ENCODE data around the gene CTIF. TPM values are rescaled to one million over a fixed set of nuclear protein-coding genes. Genes with fewer than 3 reads are reported as not detected.

The CTIF gene
- polyA plus RNA-seq, 1 experiment = 40.2 TPM

DNA sequence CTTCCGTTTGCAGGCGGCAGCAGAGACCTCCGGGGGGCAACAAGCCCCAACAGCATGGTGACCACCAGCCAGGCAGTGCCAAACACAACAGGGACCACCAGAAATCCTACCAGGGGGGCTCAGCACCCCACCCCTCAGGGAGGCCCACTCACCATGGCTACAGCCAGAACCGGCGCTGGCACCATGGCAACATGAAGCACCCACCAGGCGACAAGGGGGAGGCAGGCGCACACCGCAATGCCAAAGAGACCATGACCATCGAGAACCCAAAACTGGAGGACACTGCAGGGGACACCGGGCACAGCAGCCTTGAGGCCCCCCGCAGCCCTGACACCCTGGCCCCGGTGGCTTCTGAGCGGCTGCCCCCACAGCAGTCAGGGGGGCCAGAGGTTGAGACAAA lies 219.1 kb downstream of the CTIF start:
- POLR2A ChIA-PET = no interaction called here
- Histone ChIP-seq H3K9me3 (ENCODE audit: control insufficient read depth, insufficient read depth, low read length) (no peaks in the 10 kb centered on the region), H3K27ac (ENCODE audit: low read depth, low read length) (no peak overlapping the region), H3K4me3 (ENCODE audit: low read depth, low read length) (no peak overlapping the region), H3K27me3 (ENCODE audit: control insufficient read depth, insufficient read depth, low read length) (no peaks in the 10 kb centered on the region)
- CTCF ChIA-PET = no interaction called here
- no peak for DNase-seq (ENCODE audit: low read depth, low spot score)
- TF ChIP-seq, protein P1, sequence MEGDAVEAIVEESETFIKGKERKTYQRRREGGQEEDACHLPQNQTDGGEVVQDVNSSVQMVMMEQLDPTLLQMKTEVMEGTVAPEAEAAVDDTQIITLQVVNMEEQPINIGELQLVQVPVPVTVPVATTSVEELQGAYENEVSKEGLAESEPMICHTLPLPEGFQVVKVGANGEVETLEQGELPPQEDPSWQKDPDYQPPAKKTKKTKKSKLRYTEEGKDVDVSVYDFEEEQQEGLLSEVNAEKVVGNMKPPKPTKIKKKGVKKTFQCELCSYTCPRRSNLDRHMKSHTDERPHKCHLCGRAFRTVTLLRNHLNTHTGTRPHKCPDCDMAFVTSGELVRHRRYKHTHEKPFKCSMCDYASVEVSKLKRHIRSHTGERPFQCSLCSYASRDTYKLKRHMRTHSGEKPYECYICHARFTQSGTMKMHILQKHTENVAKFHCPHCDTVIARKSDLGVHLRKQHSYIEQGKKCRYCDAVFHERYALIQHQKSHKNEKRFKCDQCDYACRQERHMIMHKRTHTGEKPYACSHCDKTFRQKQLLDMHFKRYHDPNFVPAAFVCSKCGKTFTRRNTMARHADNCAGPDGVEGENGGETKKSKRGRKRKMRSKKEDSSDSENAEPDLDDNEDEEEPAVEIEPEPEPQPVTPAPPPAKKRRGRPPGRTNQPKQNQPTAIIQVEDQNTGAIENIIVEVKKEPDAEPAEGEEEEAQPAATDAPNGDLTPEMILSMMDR (IDR thresholded peaks at IDR 0.05; ENCODE audit: low read depth, low read length) = no peak

DNA sequence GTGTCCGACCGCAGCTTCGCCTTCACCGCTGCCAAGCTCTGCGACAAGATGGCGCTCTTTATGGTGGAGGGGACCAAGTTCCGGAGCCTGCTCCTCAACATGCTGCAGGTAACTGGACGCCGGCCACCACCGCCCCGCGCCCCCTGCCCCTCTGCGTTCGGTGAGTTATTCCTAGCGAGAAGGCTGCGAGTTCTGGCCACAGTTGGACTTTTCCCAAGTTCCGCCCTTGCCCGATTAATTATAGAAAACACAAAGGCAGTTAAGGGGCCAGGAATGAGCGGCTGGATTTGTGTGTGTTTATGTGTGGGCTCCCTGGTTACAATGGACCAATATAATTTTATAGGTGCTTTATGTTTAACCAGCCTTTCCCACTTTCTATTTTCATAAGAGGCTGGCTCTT lies 222.8 kb downstream of the CTIF start:
- CTCF ChIA-PET = no interaction called here
- Histone ChIP-seq H3K4me3 (ENCODE audit: low read depth, low read length) (no peak overlapping the region), H3K27ac (ENCODE audit: low read depth, low read length) (no peak overlapping the region), H3K27me3 (ENCODE audit: control insufficient read depth, insufficient read depth, low read length) (no peaks in the 10 kb centered on the region), H3K9me3 (ENCODE audit: control insufficient read depth, insufficient read depth, low read length) (no peaks in the 10 kb centered on the region)
- TF ChIP-seq, protein P1 (IDR thresholded peaks at IDR 0.05; ENCODE audit: low read depth, low read length) = no peak
- no peak for DNase-seq (ENCODE audit: low read depth, low spot score)
- POLR2A ChIA-PET = no interaction called here

DNA sequence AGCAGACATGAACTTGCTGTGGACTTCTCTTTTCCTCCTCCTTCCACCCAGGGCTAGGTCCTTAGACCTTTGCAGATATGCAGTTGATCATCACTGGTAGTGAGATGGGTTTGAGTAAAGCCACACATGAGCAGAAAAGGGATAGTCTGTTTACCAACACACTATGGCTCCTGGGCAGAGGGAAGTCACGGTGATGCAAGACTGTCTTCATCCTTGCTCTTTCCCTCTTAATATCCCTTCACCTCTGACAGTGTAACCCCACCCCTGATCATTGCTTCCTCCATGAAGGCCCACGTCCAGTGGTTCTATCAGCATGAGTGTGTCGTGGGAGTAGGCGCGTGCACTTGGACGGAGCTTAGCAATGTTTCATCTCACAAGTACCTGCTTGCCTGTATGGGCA lies 223.2 kb downstream of the CTIF start:
- no peaks in the 10 kb centered on the region for H3K9me3 ChIP-seq (ENCODE audit: control insufficient read depth, insufficient read depth, low read length)
- TF ChIP-seq, protein P1 (IDR thresholded peaks at IDR 0.05; ENCODE audit: low read depth, low read length) = no peak
- ChIA-PET POLR2A (interaction anchor here (0.7 kb wide), 1 partner anchor 447 kb away, joined by 3 read pairs; no protein-coding TSS in a partner anchor), CTCF (no interaction called here)
- H3K27ac ChIP-seq (ENCODE audit: low read depth, low read length) = no peak overlapping the region
- H3K4me3 ChIP-seq (ENCODE audit: low read depth, low read length) = no peak overlapping the region
- DNase-seq (ENCODE audit: low read depth, low spot score) = no peak
- H3K27me3 ChIP-seq (ENCODE audit: control insufficient read depth, insufficient read depth, low read length) = no peaks in the 10 kb centered on the region

DNA sequence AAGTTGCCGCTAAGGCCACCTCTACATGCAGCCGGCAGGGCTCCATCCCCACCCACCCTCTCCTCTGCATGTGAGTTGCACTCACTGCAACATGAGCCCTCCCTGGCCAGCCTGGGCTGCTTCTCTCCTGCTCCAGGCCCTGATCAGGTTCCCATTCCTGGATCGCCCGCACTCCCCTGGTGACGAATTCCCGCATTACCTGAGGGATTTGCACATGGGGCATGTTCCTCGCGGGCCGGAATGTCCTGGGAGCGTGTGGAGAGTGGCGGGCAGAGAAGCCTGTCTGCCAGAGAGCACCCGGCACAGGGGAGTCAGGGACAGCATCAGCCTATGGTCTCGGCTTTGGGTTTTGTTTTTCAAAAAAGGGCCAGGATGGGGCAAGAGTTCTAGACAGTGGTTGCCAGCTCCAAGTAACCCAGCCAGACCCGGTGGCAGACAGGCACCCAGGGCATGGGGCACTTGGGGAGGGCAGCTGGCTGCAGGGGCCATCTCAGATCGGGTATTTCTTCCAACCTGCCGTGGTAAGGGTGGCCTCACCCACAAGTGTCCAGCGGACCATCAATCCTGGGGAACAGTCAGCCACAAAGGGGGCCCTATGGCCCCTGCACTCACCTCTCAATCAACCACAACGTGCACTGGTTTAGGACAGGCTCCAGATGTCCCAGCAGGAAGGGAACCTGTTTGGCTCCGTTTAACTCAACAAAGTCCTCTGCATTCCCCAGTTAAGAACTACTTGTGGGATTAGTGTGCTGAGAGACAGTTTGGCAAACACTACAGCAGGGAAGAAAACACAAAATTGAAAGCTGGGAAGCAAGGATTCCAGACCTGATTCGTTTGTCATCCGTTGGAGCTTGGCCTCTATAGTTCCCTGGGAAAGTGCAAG lies 224.2 kb downstream of the CTIF start:
- Histone ChIP-seq H3K4me3 (ENCODE audit: low read depth, low read length) (no peak overlapping the region), H3K9me3 (ENCODE audit: control insufficient read depth, insufficient read depth, low read length) (no peaks in the 10 kb centered on the region), H3K27ac (ENCODE audit: low read depth, low read length) (no peak overlapping the region), H3K27me3 (ENCODE audit: control insufficient read depth, insufficient read depth, low read length) (no peaks in the 10 kb centered on the region)
- TF ChIP-seq, protein P1 (IDR thresholded peaks at IDR 0.05; ENCODE audit: low read depth, low read length) = no peak
- DNase-seq (ENCODE audit: low read depth, low spot score) = no peak
- CTCF ChIA-PET = no interaction called here
- POLR2A ChIA-PET = interaction anchor here (0.7 kb wide), 1 partner anchor 446 kb away, joined by 3 read pairs; no protein-coding TSS in a partner anchor

DNA sequence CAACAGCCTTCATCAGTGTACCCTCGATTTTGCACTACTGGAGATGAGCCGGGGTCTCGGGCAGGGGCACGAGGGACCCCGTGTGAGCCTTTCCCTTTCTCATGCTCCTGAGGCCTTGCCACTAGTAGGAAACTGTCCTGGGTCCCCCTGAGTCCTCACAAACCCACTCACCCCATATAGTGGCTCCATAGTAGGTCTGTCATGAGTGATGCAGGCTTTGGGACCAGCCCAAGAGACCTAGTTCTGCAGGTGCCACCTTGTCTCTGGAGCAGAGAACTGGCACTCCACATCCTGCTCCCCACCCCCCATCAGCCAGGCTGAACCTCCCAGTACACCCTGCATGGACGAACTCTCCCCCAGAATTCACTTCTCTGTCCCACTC lies 224.9 kb downstream of the CTIF start:
- Histone ChIP-seq H3K9me3 (ENCODE audit: control insufficient read depth, insufficient read depth, low read length) (no peaks in the 10 kb centered on the region), H3K27ac (ENCODE audit: low read depth, low read length) (no peak overlapping the region), H3K4me3 (ENCODE audit: low read depth, low read length) (no peak overlapping the region), H3K27me3 (ENCODE audit: control insufficient read depth, insufficient read depth, low read length) (no peaks in the 10 kb centered on the region)
- no peak for DNase-seq (ENCODE audit: low read depth, low spot score)
- ChIA-PET CTCF (no interaction called here), POLR2A (no interaction called here)
- TF ChIP-seq, protein P1 (IDR thresholded peaks at IDR 0.05; ENCODE audit: low read depth, low read length) = no peak

Data from AG04450 (cell line).